NCI-H345 (cell line): ENCODE data around the gene ZC3H12D.

ENCODE experiments used
- DNase-seq: peaks from one replicate; lab custom pipeline; 2025; lab: John Stamatoyannopoulos, UW

Gene ZC3H12D

DNA sequence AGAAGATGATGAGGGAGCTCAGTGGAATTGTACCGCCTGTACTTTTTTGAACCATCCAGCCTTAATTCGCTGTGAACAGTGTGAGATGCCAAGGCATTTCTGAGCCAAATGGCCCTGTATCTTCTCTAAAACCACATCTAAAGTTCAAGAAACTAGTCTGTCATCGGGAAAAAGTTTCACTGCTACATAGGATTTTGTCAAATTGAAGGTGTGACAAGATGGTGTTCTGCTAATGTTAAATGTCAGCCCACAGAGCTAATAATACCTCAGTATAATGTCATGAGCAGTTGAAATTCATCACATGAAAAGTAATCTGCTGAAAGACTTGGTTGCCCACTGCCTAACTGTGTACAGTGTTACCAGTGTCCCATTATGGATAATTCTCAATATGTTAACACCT is 75.2 kb downstream of the ZC3H12D start:
- DNase-seq = no peak

DNA sequence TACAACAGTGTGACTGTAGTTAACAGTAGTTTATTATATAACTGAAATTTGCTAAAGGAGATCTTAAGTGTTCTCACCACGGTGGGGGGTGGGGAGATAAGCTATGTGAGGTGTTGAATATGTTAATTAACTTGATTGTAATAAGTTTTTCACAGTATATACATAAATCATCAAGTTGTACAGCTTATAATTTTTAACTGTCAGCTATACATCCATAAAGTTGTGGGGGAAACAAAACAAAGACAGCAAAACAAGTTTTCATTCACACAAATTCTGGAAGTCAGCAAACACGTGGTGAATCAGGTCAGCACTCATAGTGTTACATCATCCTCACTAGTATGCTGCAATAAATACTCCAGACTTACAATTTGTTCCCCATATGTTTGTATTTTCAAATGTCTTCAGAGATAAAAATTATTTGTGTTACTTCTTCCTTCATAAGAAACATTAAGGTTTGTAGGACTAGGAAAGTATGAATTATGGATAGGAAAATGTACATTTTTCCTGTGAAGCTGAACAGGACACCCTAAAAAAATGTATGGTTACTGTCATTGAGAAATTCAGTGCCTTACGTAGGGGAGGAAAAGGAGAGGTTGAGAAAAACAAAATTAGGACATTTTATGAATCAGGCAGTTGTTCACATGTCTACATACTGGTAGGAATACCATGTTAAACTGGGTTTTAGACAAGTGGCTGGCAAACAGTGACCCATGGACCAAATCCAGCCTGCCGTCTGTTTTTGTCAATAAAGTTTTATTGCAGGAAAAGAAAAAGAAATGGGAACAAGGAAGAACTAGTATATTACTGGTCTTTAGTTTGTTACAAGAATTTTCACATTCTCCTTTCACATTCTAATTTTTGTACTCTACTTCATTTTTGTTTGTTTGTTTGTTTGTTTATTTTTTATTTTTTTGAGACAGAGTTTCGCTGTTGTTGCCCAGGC is 78.7 kb downstream of the ZC3H12D start:
- DNase-seq = no peak

DNA sequence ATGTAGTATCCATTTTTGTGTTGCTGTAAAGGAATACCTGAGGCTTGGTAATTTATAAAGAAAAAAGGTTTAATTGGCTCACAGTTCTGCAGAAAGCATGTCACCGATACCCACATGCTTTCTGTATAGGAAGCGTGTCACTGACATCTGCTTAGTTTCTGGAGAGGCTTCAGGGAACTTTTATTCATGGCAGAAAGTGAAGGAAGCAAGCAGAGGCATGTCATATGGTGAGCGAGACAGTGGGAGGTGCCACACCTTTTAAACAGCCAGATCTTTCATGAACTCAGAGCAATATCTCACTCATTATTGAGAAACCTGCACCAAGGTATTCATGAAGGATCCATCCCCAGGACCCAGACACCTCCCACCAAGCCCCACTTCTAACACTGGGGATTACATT is 81.3 kb downstream of the ZC3H12D start:
- no peak for DNase-seq

DNA sequence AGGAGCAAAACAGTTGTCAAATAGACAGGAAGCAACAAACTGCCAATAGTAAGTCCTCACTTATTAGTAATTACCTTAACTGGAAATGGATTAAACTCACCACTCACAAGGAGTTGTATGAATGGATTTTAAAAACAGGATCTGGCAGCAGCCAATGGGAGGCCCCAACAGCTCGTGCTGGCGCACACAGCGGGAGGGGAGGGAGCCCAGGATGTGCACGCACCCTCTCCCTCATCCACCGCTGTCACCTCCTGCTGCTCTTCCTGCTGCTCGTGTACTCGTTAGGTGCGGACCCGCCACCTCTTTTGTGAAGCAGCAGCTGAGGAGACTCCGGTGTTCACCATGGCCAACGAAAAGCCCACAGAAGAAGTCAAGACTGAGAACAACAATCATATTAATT is 84.8 kb downstream of the ZC3H12D start, which contains the start of gene SUMO4:
Gene SUMO4, plus strand, starts transcription at position 213 of the 400 bp plus-strand sequence. Its CDS starts 130 bp downstream, at position 343.
- DNase-seq = no peak

DNA sequence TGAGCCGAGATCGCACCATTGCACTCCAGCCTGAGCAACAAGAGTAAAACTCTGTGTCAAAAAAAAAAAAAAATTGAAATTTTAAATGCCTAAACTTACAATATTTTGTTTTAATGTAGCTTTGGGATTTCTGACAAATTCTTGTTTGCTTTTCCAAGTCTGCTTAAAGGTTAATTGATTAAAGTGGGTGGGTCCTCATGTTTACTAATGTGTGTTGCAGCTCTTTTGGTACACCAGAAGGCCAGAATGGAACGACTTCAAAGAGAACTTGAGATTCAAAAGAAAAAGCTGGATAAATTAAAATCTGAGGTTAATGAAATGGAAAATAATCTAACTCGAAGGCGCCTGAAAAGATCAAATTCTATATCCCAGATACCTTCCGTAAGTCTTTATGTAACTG is 87.4 kb downstream of the ZC3H12D start:
- no peak for DNase-seq
